ENCODE results near the gene PHOSPHO2. TPM values are rescaled to one million over a fixed set of nuclear protein-coding genes. Genes with fewer than 3 reads are reported as not detected.

Gene PHOSPHO2
- polyA plus RNA-seq, 1 donor (not counting 4 experiments of a cell fraction or from before 2014, with no cell fraction given): 2.9 TPM

DNA sequence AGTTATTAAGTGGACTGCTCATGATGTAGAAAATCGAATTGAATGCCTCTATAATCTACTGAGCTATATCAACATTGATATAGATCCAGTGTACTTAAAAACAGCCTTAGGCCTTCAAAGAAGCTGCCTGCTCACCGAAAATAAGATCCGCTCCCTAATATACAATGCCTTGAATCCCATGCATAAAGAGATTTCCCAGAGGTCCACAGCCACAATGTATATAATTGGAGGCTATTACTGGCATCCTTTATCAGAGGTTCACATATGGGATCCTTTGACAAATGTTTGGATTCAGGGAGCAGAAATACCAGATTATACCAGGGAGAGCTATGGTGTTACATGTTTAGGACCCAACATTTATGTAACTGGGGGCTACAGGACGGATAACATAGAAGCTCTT is 41.4 kb downstream of the PHOSPHO2 start:
- H3K27me3 ChIP-seq (ENCODE audit: control insufficient read depth, extremely low read depth, insufficient read depth, low read length): peaks cover 15% of the 10 kb centered on the region
- no peak overlapping the region for H3K4me3 ChIP-seq (ENCODE audit: control insufficient read depth in 2 of 3, extremely low read depth in 1 of 3, insufficient read depth in 2 of 3, low read depth in 1 of 3, low read length in 3 of 3)
- no peaks in the 10 kb centered on the region for H3K79me2 ChIP-seq (ENCODE audit: control insufficient read depth, insufficient read depth, low read length)
- H3K9me1 ChIP-seq (ENCODE audit: control insufficient read depth, extremely low read depth, insufficient read depth, low read length): no peaks in the 10 kb centered on the region
- no peaks in the 10 kb centered on the region for H3K36me3 ChIP-seq (ENCODE audit: control insufficient read depth in 2 of 2, extremely low read depth in 1 of 2, insufficient read depth in 2 of 2, low read length in 2 of 2)
- H2AFZ ChIP-seq (ENCODE audit: control insufficient read depth, low read length): no peak overlapping the region
- no peaks in the 10 kb centered on the region for H4K20me1 ChIP-seq (ENCODE audit: control insufficient read depth, extremely low read depth, insufficient read depth, low read length)
- TF ChIP-seq, protein P1, sequence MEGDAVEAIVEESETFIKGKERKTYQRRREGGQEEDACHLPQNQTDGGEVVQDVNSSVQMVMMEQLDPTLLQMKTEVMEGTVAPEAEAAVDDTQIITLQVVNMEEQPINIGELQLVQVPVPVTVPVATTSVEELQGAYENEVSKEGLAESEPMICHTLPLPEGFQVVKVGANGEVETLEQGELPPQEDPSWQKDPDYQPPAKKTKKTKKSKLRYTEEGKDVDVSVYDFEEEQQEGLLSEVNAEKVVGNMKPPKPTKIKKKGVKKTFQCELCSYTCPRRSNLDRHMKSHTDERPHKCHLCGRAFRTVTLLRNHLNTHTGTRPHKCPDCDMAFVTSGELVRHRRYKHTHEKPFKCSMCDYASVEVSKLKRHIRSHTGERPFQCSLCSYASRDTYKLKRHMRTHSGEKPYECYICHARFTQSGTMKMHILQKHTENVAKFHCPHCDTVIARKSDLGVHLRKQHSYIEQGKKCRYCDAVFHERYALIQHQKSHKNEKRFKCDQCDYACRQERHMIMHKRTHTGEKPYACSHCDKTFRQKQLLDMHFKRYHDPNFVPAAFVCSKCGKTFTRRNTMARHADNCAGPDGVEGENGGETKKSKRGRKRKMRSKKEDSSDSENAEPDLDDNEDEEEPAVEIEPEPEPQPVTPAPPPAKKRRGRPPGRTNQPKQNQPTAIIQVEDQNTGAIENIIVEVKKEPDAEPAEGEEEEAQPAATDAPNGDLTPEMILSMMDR (optimal IDR thresholded peaks at IDR 0.05 in 1 of 3, IDR thresholded peaks at IDR 0.05 in 1 of 3, conservative IDR thresholded peaks at IDR 0.05 in 1 of 3; ENCODE audit: extremely low read depth in 1 of 3, insufficient read depth in 2 of 3, low read length in 3 of 3): no peak
- TF ChIP-seq EZH2 (IDR thresholded peaks at IDR 0.05; ENCODE audit: low read length): no peak
- H3K4me2 ChIP-seq (ENCODE audit: control insufficient read depth, extremely low read depth, insufficient read depth, low read depth, low read length): no peak overlapping the region
- DNase-seq (ENCODE audit: low read depth, low spot score): no peak
- H3K9me3 ChIP-seq (ENCODE audit: control insufficient read depth, low read depth, low read length): no peaks in the 10 kb centered on the region
- no peak overlapping the region for H3K27ac ChIP-seq (ENCODE audit: control insufficient read depth, insufficient read depth, low read length)
- peaks cover 6% of the 10 kb centered on the region for H3K4me1 ChIP-seq (ENCODE audit: control insufficient read depth, extremely low read depth, insufficient read depth, low read length)
- no peak for FAIRE-seq
- dilution Hi-C loops (cut with MboI; ENCODE audit: extremely low pct_ligation_motif_present, low sequenced_read_pairs): no loop called here
- no peak overlapping the region for H3K9ac ChIP-seq (ENCODE audit: control insufficient read depth, extremely low read depth, insufficient read depth, low read length)

GRCh38 chr2:169736902-169737301 is 42.6 kb downstream of the PHOSPHO2 start:
- no peaks in the 10 kb centered on the region for H3K9me1 ChIP-seq (ENCODE audit: control insufficient read depth, extremely low read depth, insufficient read depth, low read length)
- DNase-seq (ENCODE audit: low read depth, low spot score) (no peak), FAIRE-seq (no peak)
- no peaks in the 10 kb centered on the region for H3K36me3 ChIP-seq (ENCODE audit: control insufficient read depth in 2 of 2, extremely low read depth in 1 of 2, insufficient read depth in 2 of 2, low read length in 2 of 2)
- H3K79me2 ChIP-seq (ENCODE audit: control insufficient read depth, insufficient read depth, low read length): no peaks in the 10 kb centered on the region
- no peak overlapping the region for H3K27ac ChIP-seq (ENCODE audit: control insufficient read depth, insufficient read depth, low read length)
- no peak overlapping the region for H3K4me3 ChIP-seq (ENCODE audit: control insufficient read depth in 2 of 3, extremely low read depth in 1 of 3, insufficient read depth in 2 of 3, low read depth in 1 of 3, low read length in 3 of 3)
- no peaks in the 10 kb centered on the region for H3K9me3 ChIP-seq (ENCODE audit: control insufficient read depth, low read depth, low read length)
- peaks cover 15% of the 10 kb centered on the region for H3K27me3 ChIP-seq (ENCODE audit: control insufficient read depth, extremely low read depth, insufficient read depth, low read length)
- peaks cover 6% of the 10 kb centered on the region for H3K4me1 ChIP-seq (ENCODE audit: control insufficient read depth, extremely low read depth, insufficient read depth, low read length)
- no peaks in the 10 kb centered on the region for H4K20me1 ChIP-seq (ENCODE audit: control insufficient read depth, extremely low read depth, insufficient read depth, low read length)
- H2AFZ ChIP-seq (ENCODE audit: control insufficient read depth, low read length): no peak overlapping the region
- no peak overlapping the region for H3K4me2 ChIP-seq (ENCODE audit: control insufficient read depth, extremely low read depth, insufficient read depth, low read depth, low read length)
- TF ChIP-seq, protein P1 (optimal IDR thresholded peaks at IDR 0.05 in 1 of 3, IDR thresholded peaks at IDR 0.05 in 1 of 3, conservative IDR thresholded peaks at IDR 0.05 in 1 of 3; ENCODE audit: extremely low read depth in 1 of 3, insufficient read depth in 2 of 3, low read length in 3 of 3): no peak
- no peak for TF ChIP-seq EZH2 (IDR thresholded peaks at IDR 0.05; ENCODE audit: low read length)
- H3K9ac ChIP-seq (ENCODE audit: control insufficient read depth, extremely low read depth, insufficient read depth, low read length): no peak overlapping the region
- dilution Hi-C loops (cut with MboI; ENCODE audit: extremely low pct_ligation_motif_present, low sequenced_read_pairs): no loop called here
